Motor neuron (in vitro differentiated cells): ENCODE results near the gene EXPH5. TPM values are rescaled to one million over a fixed set of nuclear protein-coding genes. Genes with fewer than 3 reads are reported as not detected.

Experiments used
- total RNA-seq, 8 experiments: library from RNA; unstranded; fragments of 300-600 nt; gene quantifications; 2 replicates each; pipeline versions ENCODE4 v1.2.3 to v1.2.4, GENCODE V29; 2022

The EXPH5 gene
- total RNA-seq, 8 experiments from 2014 or later = 0.16 to 17.3 (median 0.77) TPM

Other genes with a start within 250 kb of the EXPH5 start
- gene C11orf65, start 126.2 kb downstream of the EXPH5 start, total RNA-seq = 1 to 10 TPM; 1.4 to 4.0 (median 2.9) TPM
- gene POGLUT3, start 95.4 kb downstream of the EXPH5 start, total RNA-seq = 10 to 100 TPM in 2 of 8 experiments, 1 to 10 TPM in 6; 1.6 to 26.1 (median 8.9) TPM
- gene DDX10, start 71.3 kb upstream of the EXPH5 start, total RNA-seq = 10 to 100 TPM; 16.0 to 67.6 (median 21.6) TPM